Inflammatory macrophage treated with lipopolysaccharide for 1 hour (primary cell): ENCODE measurements around the gene DNAH11.
"Not testable (repeated sequence)": the region's sequence is repeated elsewhere in the genome, so short reads cannot be mapped to it uniquely, and the experiment has no call there.

Source experiments
- DNase-seq, 2 donors: peaks; one replicate each; pipeline ENCODE4 v3.0.0-alpha.2; 2020 to 2022

DNAH11 gene

GRCh38 chr7:21617916-21618390 lies 75.1 kb downstream of the DNAH11 start:
- DNase-seq = peak in 1 of 2 donors; percentile 1

- DNase-seq = no peak
Observed at GRCh38 chr7:21618706-21619105, 75.9 kb downstream of the DNAH11 start.

GRCh38 chr7:21620054-21620453 lies 77.2 kb downstream of the DNAH11 start:
- DNase-seq = no peak

- DNase-seq = no peak
Observed at GRCh38 chr7:21624320-21624719, 81.5 kb downstream of the DNAH11 start.

GRCh38 chr7:21636694-21637093 lies 93.9 kb downstream of the DNAH11 start:
- DNase-seq = no peak

GRCh38 chr7:21639206-21639868 lies 96.5 kb downstream of the DNAH11 start:
- no peak for DNase-seq

- no peak for DNase-seq
Observed at GRCh38 chr7:21640105-21640504, 97.3 kb downstream of the DNAH11 start.

- DNase-seq = no peak
Observed at GRCh38 chr7:21641546-21641945, 98.7 kb downstream of the DNAH11 start.

GRCh38 chr7:21642422-21642821 lies 99.6 kb downstream of the DNAH11 start:
- no peak for DNase-seq

- DNase-seq = no peak
Observed at GRCh38 chr7:21651697-21652096, 108.9 kb downstream of the DNAH11 start.

GRCh38 chr7:21653623-21654022 lies 110.8 kb downstream of the DNAH11 start:
- no peak for DNase-seq

- no peak for DNase-seq
Observed at GRCh38 chr7:21656081-21656480, 113.2 kb downstream of the DNAH11 start.

- DNase-seq = no peak
Observed at GRCh38 chr7:21656796-21657195, 114.0 kb downstream of the DNAH11 start.

- no peak for DNase-seq
Observed at GRCh38 chr7:21670496-21670895, 127.7 kb downstream of the DNAH11 start.

- DNase-seq = peak; percentile 7 to 25
Observed at GRCh38 chr7:21671859-21672258, 129.0 kb downstream of the DNAH11 start.

- DNase-seq = no peak
Observed at GRCh38 chr7:21675255-21675654, 132.4 kb downstream of the DNAH11 start.

GRCh38 chr7:21690705-21691104 lies 147.9 kb downstream of the DNAH11 start:
- DNase-seq = no peak

- DNase-seq = not testable (repeated sequence)
Observed at GRCh38 chr7:21691146-21691545, 148.3 kb downstream of the DNAH11 start.

GRCh38 chr7:21700587-21700986 lies 157.7 kb downstream of the DNAH11 start:
- not testable (repeated sequence) for DNase-seq

GRCh38 chr7:21702303-21702702 lies 159.5 kb downstream of the DNAH11 start:
- no peak for DNase-seq

- no peak for DNase-seq
Observed at GRCh38 chr7:21704359-21704758, 161.5 kb downstream of the DNAH11 start.

- DNase-seq = no peak
Observed at GRCh38 chr7:21706131-21706530, 163.3 kb downstream of the DNAH11 start.

GRCh38 chr7:21707566-21707965 lies 164.7 kb downstream of the DNAH11 start:
- DNase-seq = no peak

- no peak for DNase-seq
Observed at GRCh38 chr7:21708096-21708495, 165.3 kb downstream of the DNAH11 start.

GRCh38 chr7:21717323-21717722 lies 174.5 kb downstream of the DNAH11 start:
- no peak for DNase-seq
